Panc1 (cell line): Measurements from ENCODE around the gene FAR2.

Experiments
- CTCF ChIP-seq: fragments of 450-650 bp; IDR thresholded peaks from 2 replicates; pipeline ENCODE4 v1.5.1; 2017; ENCODE audit warnings: mild to moderate bottlenecking
- POLR2AphosphoS5 ChIP-seq: IDR thresholded peaks from 2 replicates; pipeline ENCODE4 v1.6.1; 2012; ENCODE audit warnings: mild to moderate bottlenecking, low read depth, low read length, moderate library complexity
- SIN3A ChIP-seq: IDR thresholded peaks from 2 replicates; pipeline ENCODE4 v1.6.1; 2012; ENCODE audit warnings: low read depth, mild to moderate bottlenecking, low read length, moderate library complexity, borderline replicate concordance; ENCODE audit not compliant: insufficient read depth

DNA sequence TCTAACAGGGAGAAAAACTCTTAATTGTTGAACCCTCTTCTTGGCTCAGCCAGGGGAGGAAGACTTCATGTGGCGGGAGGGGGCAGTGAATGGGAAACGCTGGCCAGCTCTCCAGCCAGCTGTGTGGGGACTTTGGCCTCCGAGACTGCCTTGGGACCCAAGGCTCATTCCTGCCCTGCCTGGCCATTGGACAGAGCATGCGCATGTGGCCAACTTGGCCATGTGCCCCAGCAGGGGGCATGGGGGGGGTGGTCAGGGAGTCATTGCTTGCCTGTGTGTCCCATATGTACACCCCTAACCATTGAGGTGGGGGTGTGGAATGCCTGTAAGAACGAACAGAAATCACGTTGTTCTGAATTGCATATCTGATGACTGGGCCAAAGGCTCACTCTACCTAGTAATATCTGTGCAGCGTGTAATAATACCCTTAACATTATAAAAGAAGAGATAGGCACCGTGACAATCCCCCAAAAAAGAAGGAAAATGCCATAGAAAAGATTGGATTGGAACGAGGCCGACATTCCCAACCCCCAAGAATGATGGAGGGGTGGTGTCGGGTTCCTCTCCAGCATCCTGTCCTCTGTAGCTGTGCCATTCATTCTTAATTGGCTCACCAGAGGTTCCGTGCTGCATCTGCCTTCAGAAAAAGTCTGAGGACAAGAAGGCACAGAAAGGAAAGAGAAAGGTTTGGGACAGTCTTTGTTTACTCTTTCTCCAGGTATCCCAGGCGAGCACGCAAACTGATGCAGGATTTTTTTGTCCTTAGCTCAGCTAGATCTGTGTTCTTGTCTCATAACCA, 3.5 kb upstream of the FAR2 start:
- TF ChIP-seq CTCF (no peak), SIN3A (no peak), POLR2AphosphoS5 (no peak)
